CMK (cell line): ENCODE measurements around the gene GPC5.
"Not testable (repeated sequence)": the region's sequence is repeated elsewhere in the genome, so short reads cannot be mapped to it uniquely, and the experiment has no call there.

Source experiments
- DNase-seq: peaks from one replicate; pipeline ENCODE4 v3.0.0-alpha.2; 2010; ENCODE audit warnings: low read depth

Gene GPC5

DNA sequence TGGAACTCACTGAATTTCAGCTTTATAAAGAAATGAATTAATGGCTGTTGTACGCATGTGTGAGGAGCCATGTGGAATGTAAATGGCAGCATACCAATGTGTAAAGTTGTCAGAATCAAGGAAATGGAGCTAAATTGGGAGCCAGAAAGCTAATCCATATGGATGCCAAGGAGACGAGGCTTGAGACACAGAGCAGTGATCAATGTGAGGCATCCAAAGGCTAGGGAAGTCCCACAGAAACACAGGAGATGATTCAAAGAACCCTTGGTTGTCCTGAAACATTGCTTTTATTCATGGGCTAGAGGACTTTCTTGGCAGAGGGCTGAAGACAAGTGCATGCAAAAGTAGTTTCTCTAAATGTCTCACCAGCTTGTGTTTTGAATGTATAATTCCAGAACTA, 1271.7 kb downstream of the GPC5 start:
- DNase-seq, result no peak

DNA sequence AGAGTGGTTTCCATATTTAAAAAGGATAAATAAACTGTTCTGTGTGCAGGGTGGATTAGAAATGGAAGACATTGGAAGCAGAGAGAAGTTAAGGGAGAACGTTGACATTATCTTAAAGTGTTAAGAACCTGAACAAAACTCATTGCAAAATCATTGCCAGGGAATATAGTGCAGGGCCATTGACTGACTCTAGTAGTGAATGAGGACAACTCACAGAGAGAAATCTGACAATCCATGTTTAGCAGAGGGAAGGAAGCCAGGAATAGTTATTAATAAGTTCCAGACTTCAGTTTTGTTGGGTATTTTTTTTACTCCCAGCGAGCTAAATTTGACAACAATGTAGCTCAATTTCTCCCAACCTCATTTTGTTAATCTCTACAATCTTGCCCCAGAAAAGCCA, 1273.4 kb downstream of the GPC5 start:
- DNase-seq, result no peak

DNA sequence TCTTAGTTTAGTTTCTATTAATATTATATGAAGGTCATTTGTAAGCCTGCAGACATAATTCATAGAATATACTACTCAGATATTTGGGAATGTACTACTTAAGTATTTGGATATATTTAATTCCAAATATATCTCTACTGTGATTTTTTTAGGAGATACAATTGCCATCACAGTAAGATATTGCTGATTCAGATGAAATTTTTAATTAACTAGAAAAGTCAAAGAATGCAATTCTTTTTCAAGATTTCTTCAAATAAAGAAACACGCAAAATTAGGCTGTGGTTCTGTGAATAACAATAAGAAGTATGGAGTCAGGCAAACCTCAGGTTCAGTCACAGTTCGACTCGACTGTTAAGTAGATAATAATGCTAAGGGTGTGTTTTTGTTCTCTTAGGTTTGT, 1277.8 kb downstream of the GPC5 start:
- DNase-seq, result no peak

DNA sequence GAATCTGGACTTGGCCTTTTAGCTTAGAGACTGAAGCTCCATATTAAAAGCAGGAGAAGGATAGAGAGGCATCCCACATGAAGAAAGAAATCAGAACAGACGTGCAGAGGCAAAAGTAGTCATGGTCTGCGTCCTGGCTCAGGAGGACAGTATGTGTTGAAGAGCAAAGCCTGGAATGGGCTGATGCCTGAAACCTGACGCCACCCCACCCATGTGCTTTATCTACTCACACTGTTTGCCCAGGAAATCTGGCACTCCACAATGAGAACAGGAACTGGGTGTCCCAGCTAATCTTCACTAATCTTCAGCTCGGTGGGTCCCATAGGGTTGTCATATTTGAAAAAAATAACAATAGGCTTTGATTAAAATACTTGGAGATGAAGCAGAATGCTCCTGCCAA, 1279.2 kb downstream of the GPC5 start:
- DNase-seq, result no peak

DNA sequence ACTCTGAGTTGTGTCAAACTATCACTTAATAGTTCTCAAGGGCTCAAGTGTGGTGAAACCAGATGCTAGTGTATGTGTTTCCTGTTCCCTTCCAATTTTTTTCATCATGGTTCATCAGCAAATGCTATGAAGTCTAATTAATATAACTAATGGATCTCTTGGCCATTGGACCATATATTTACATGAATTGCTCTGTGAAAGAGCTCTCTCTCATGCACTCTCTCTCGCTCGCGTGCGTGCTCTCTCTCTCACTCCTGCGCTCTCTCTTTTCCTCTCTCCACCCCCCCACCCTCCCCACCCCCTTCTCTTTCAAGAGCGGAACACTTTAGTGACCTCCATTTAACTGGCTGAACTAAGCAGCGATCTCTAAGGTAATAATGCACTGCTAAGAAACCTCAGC, 1281.2 kb downstream of the GPC5 start:
- DNase-seq, result no peak

- no peak for DNase-seq
Observed at GRCh38 chr13:92681239-92681638, 1282.8 kb downstream of the GPC5 start.

DNA sequence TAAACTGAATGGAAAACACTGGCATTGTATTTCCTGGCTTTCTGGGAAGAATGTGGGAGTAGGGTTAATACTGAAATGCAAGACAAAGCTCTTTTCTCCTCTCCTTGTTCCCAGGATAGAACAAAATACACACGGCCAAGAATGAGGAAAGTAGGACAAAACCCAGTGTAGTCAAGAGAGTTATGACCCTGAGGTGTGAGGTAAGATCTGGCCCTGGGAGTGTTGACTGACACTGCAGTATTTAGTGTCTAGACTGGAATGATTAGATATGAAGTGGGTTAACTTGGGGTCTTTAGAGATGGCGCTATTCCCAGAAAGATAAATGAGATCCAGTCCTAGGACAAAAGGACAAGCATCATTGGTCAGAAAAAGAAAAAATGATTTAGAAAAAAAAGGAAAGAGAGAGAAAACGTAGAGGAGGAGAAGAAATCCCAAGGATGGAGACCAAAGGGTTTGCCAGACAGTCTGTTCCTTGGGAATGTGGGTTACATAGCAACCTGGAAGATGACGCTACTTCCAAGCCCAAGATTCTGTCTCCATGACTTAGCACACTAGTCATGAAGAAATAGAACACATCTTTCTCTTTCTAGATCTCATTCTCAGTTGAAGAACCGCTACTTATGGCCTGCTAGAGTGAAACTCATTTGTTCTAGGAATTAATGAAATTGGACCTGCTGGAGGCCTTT, 1284.6 kb downstream of the GPC5 start:
- no peak for DNase-seq

GRCh38 chr13:92694047-92694446, 1295.6 kb downstream of the GPC5 start:
- no peak for DNase-seq

GRCh38 chr13:92695827-92696226, 1297.4 kb downstream of the GPC5 start:
- not testable (repeated sequence) for DNase-seq

DNA sequence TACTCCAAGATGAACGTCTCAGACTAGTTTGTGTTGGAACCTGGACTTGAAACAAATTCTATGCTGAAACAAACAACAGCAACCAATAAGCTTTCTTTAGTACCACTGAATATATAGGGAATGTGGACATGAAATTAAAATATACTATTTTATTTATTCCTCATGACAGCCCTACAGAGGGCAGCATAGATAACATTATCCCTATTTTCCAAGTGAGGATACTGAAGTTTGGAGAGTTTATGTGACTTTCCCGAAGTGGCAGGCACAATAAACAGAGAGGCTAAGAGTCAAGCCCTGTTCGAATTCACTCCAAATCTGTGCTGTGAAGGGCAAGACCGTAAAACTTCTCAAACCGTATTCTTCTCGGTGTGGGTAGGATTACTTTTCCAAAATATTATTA, 1318.3 kb downstream of the GPC5 start:
- DNase-seq, result no peak

DNA sequence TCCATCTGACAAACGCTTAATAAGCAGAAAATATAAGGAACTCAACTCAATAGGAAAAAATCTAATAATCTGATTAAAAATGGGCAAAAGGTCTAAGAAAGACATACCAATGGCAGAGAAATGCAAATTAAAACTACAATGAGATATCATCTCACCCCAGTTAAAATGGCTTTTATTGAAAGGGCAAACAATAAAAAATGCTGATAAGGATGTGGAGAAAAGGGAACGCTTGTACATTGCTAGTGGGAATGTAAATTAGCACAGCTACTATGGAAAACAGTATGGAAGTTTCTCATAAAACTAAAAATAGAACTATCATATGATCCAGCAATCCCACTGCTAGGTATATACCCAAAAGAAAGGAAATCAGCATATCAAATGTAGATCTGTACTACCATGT, 1319.4 kb downstream of the GPC5 start:
- DNase-seq, result no peak

GRCh38 chr13:92719868-92720267, 1321.4 kb downstream of the GPC5 start:
- DNase-seq, result no peak

- no peak for DNase-seq
Observed at GRCh38 chr13:92721620-92722019, 1323.2 kb downstream of the GPC5 start.

DNA sequence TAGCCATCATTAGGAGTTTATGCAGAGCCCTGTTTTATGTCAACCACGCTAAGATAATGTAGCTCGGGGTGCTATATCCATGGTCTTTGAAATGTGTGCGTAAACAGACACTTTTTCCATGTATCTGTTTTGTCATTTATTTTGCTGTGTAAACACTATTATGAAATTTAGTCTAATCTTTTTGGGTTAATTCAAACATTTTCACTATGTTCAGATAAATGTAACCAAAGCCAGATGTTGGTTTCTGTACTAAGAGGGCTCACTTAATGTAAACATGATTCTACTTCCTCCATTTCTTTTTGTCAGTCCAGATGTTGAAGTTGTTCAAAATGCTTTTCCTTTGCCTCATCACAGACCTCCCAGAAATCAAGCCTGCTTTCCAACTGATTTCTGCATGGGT, 1328.7 kb downstream of the GPC5 start:
- no peak for DNase-seq

DNA sequence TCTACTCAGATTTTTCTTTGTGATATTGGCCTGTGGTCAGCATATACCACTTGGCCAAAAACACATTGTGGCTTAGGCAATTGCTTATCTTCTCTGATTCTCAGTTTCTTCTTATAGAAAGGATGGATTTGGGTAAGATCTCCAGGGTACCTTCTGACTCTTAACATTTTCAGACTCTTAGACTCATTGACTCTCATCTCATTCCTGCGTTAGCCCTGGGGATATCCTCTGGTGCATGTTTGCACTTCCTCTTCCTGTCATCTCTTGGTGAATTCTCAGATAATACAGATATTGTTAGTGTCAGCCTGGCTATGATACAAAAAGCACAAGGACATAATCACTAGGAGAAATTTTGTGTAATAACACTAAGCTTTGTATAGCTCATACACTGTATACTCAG, 1335.6 kb downstream of the GPC5 start:
- no peak for DNase-seq

GRCh38 chr13:92734545-92734944, 1336.1 kb downstream of the GPC5 start:
- DNase-seq, result no peak

DNA sequence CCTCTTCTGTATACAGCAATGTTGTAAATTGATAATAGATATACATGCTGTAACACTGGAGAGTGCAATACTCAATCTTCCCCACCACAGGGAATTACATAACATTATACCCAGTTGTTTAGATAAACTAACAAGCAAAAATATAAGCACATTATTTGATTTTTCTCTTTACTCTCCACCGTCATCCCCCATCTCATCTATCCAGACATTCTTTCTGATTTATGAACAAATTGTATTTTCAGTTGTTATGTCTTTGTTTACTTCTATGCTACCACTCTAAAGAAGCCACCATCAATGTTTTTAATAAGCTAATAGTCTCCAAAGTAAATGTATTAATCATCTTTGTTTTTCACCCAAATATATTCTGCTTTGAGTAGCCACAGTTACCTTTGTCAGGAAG, 1337.5 kb downstream of the GPC5 start:
- DNase-seq, result no peak

- no peak for DNase-seq
Observed at GRCh38 chr13:92739306-92739818, 1340.9 kb downstream of the GPC5 start.

- DNase-seq, result no peak
Observed at GRCh38 chr13:92743992-92744391, 1345.6 kb downstream of the GPC5 start.

GRCh38 chr13:92745258-92745657, 1346.8 kb downstream of the GPC5 start:
- no peak for DNase-seq

- peak; percentile 31 for DNase-seq
Observed at GRCh38 chr13:92752705-92753104, 1354.3 kb downstream of the GPC5 start.

GRCh38 chr13:92761710-92762109, 1363.3 kb downstream of the GPC5 start:
- no peak for DNase-seq

DNA sequence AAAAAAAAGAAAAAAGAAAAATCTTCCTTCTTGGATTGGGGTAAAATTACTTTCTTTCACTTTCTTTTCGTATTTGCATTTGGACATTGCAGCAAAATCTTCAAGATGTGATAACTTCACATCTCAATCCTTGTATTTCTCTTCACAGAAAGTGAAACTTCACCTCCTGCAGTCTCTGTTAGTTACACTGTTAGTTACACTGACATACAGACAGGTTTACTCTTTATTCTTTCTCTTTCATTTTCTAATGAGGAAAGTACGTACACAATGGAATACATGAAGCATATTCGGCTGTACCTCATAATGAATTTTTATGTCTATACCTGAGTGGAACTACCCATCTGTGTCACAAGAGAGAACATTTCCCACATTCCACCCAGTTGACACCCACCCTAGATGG, 1369.0 kb downstream of the GPC5 start:
- DNase-seq, result no peak

DNA sequence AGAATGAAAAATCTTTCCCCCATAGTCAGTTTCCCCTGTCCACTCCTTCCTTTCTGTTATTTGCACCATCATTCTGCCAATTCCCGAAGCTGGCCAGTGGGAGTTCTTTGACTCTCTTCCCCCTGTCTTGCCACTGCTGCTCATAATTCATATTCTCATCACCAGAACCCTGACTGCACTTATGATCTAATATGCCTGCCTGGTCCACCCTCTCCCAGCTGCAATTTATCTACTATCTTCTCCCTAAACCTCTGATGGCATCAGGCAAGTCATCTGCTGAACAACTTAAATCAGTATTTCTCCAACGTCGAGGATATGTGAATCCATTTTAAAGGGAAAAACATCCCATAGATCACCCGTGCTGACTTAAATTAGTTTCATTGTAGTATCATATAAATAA, 1370.2 kb downstream of the GPC5 start:
- DNase-seq, result no peak
